K562 (cell line): ENCODE results near the gene SEPTIN8.

ENCODE experiments used
- CHD2 ChIP-seq: IDR thresholded peaks from 2 replicates; pipeline ENCODE4 v1.6.1; 2011; ENCODE audit warnings: low read depth, low read length
- CTCF ChIP-seq, 3 experiments: IDR thresholded peaks in 2 of 3; conservative IDR thresholded peaks in 1 of 3; 2 replicates each; pipeline ENCODE4 v1.5.1; 2011 to 2012; ENCODE audit warnings: low read length in 3 of 3, mild to moderate bottlenecking in 3 of 3, control low read depth in 2 of 3, improper control_type of control experiment in 1 of 3, inconsistent platforms in 1 of 3, low read depth in 1 of 3, mixed read lengths in 1 of 3, moderate library complexity in 1 of 3; ENCODE audit not compliant: insufficient read depth in 2 of 3
- ELK1 ChIP-seq: sonication (generic); formaldehyde crosslinking; IDR thresholded peaks from 2 replicates; pipeline ENCODE4 v1.8.1; 2022; ENCODE audit warnings: missing genetic modification reagents
- MITF ChIP-seq: IDR thresholded peaks from 2 replicates; pipeline ENCODE4 v1.6.1; 2014; ENCODE audit warnings: antibody characterized with exemption
- POLR2AphosphoS5 ChIP-seq: IDR thresholded peaks from 2 replicates; pipeline ENCODE4 v1.6.1; 2011; ENCODE audit warnings: mild to moderate bottlenecking, low read depth, low read length, moderate library complexity; ENCODE audit not compliant: control insufficient read depth, insufficient read depth
- RBM22 ChIP-seq: fragments of 200-400 bp; formaldehyde crosslinking; IDR thresholded peaks from 2 replicates; pipeline ENCODE4 v1.6.1; 2018; ENCODE audit warnings: low read length, low read depth; ENCODE audit not compliant: poor library complexity, severe bottlenecking
- U2AF2 ChIP-seq: fragments of 200-400 bp; formaldehyde crosslinking; optimal IDR thresholded peaks from 2 replicates; pipeline ENCODE3; 2017; ENCODE audit warnings: low read depth, mild to moderate bottlenecking, low read length

GRCh38 chr5:132753135-132753987 is 23.7 kb downstream of the SEPTIN8 start:
- no peak for TF ChIP-seq POLR2AphosphoS5
- peak; percentile 25 to 43 (median 40); a peak in 2 of 6 replicates for TF ChIP-seq CTCF (IDR thresholded peaks at IDR 0.05 in 2 of 3, conservative IDR thresholded peaks at IDR 0.05 in 1 of 3; ENCODE audit: insufficient read depth in 2 of 3, low read depth in 1 of 3, low read length in 3 of 3)
- TF ChIP-seq ELK1, result no peak
- no peak for TF ChIP-seq U2AF2
- TF ChIP-seq CHD2, result no peak
- TF ChIP-seq RBM22, result no peak
- TF ChIP-seq MITF, result no peak
